Measurements from ENCODE around the gene TBCD. TPM values are rescaled to one million over a fixed set of nuclear protein-coding genes. Genes with fewer than 3 reads are reported as not detected.

The TBCD gene
- 43.6 and 51.3 TPM in 2 replicates for total RNA-seq

DNA sequence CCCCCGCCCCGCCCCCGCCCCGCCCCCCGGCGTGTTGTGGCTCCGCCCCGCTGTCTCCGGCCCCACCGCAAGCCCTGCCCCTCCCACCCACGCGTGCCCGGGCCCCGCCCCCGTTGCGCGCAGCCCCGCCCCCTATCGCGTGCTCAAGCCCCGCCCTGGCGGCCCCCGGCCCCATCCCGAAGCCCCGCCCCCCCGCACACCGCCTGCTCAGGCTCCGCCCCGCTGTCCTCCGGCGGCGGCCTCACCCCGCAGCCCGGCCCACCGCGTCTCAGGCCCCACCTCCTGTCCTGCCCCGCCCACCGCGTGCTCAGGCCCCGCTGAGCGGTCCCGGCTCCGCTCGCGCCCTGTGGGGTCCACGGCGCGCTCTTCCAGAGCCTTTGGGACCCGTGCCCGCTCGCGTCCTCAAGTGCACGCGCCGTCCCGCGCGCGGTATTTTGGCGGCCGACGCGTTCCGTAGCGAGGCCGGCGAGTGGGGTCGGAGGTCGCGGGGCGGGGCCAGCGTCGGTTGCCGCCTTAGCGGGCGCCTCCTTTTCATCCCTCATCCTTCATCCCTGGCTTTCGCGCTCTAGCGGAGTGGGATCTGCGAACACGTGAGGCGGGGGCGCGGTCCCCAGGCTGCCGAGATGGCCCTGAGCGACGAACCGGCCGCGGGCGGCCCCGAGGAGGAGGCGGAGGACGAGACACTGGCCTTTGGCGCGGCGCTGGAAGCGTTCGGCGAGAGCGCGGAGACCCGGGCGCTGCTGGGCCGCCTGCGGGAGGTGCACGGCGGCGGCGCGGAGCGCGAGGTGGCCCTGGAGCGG is at the start of gene TBCD:
TBCD (plus strand) TSS at position 495 of the 800 bp plus-strand sequence; CDS start at position 624, 129 bp downstream.

GRCh38 chr17:82716203-82717010 is 35.5 kb upstream of the TBCD start, which contains the start of gene FN3KRP:
Gene FN3KRP, plus strand, starts transcription at chr17:82716706. Its CDS starts 50 bp downstream, at chr17:82716756.

GRCh38 chr17:82734987-82735866 is 16.6 kb upstream of the TBCD start, which contains the start of gene FN3K:
Gene FN3K, plus strand, starts transcription at chr17:82735615. Its CDS starts 22 bp downstream, at chr17:82735637.

GRCh38 chr17:82839617-82840292 is 87.9 kb downstream of the TBCD start, which contains the start of gene ZNF750:
Gene ZNF750, minus strand, starts transcription at chr17:82840022. Its CDS starts 7,568 bp downstream, at chr17:82832454.

Other genes with a start within 250 kb of the TBCD start
- 25.1 and 36.5 TPM in 2 replicates for gene FOXK2, start 232.3 kb upstream of the TBCD start, total RNA-seq
- gene WDR45B, start 103.6 kb upstream of the TBCD start, total RNA-seq: 54.1 and 56.2 TPM in 2 replicates
- gene RAB40B, start 53.4 kb upstream of the TBCD start, total RNA-seq: 7.0 and 7.6 TPM in 2 replicates
- gene FN3KRP, start 35.4 kb upstream of the TBCD start, total RNA-seq: 17.7 and 21.6 TPM in 2 replicates
- 2.9 and 5.4 TPM in 2 replicates for gene FN3K, start 16.4 kb upstream of the TBCD start, total RNA-seq
- 0.09 TPM in 2 replicates for gene ZNF750, start 88.0 kb downstream of the TBCD start, total RNA-seq

Measured in endothelial cell of coronary artery (primary cell).